Activated B cell treated with CpG ODN at 0.5 μM for 24 hours (primary cell): ENCODE results near the gene FAM180B. TPM values are rescaled to one million over a fixed set of nuclear protein-coding genes. Genes with fewer than 3 reads are reported as not detected.

Source experiments
- ATAC-seq: fragments of 200-7000 bp; cut with Tn5 transposase; one replicate; pipeline ENCODE4 v1.10.0; 2021; ENCODE audit warnings: low read depth, mild to moderate bottlenecking, moderate library complexity
- CTCF ChIA-PET: fragments of 350-600 bp; sonication (Branson Sonifier 250); formaldehyde crosslinking; loops from one replicate; lab custom pipeline; 2021; ENCODE audit warnings: antibody characterized with exemption; lab: Charles Lee
- POLR2A ChIA-PET: fragments of 350-600 bp; sonication (Branson Sonifier 250); formaldehyde crosslinking; loops from one replicate; lab custom pipeline; 2021; ENCODE audit warnings: antibody characterized with exemption; lab: Charles Lee
- DNase-seq: peaks from one replicate; pipeline ENCODE4 v3.0.0; 2022
- H3K27ac Mint-ChIP-seq: one replicate; pipeline ENCODE4 v1.8.0; 2020; ENCODE audit warnings: mixed read lengths
- H3K27me3 Mint-ChIP-seq: one replicate; pipeline ENCODE4 v1.8.0; 2021; ENCODE audit warnings: mixed read lengths
- H3K36me3 Mint-ChIP-seq: one replicate; pipeline ENCODE4 v1.8.0; 2021; ENCODE audit warnings: low read depth, mixed read lengths
- H3K4me1 Mint-ChIP-seq: one replicate; pipeline ENCODE4 v1.8.0; 2021; ENCODE audit warnings: mixed read lengths
- H3K4me3 Mint-ChIP-seq: one replicate; pipeline ENCODE4 v1.8.0; 2020; ENCODE audit warnings: mild to moderate bottlenecking, mixed read lengths
- H3K9me3 Mint-ChIP-seq: one replicate; pipeline ENCODE4 v1.8.0; 2020; ENCODE audit warnings: mixed read lengths
- intact Hi-C: fragments of 100-400 bp; cut with micrococcal nuclease; formaldehyde crosslinking; loops from one replicate; pipeline ENCODE4 v1.15.1; 2024
- total RNA-seq: library from RNA; stranded (reverse); gene quantifications from 2 replicates; pipeline ENCODE4 v1.2.3, GENCODE V29; 2022
- TF ChIP-seq, protein P1 (sequence below): fragments of 200-600 bp; IDR thresholded peaks from one replicate; pipeline ENCODE4 v1.8.0; 2022; ENCODE audit warnings: antibody characterized with exemption, mild to moderate bottlenecking

FAM180B gene
- total RNA-seq, 1 donor from 2014 or later, result 0.16 TPM

DNA sequence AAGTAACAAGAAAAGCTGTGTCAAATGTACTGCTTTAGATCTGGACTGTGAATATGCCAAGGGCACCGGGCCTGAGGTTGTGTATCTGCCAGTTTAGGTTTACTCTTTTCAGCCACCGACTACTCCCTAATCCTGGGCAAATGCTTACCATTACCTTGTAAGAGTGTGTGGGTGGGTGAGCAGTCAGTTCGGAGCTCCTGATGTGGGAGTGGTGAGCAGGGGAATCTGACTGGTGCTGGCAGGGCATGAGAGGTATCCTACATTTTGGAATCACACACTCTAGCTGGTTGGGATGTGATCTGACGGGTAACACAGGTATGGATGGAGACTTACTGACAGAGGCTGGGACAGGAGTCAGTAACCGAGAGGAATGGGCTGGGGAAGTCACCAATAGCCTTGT is 2.6 kb upstream of the FAM180B start:
- H3K27ac Mint-ChIP-seq, result no peak overlapping the region
- intact Hi-C loops, result no loop called here
- no peak for ATAC-seq
- H3K36me3 Mint-ChIP-seq, result peaks cover 51% of the 10 kb centered on the region
- peaks cover 17% of the 10 kb centered on the region for H3K4me1 Mint-ChIP-seq
- no peaks in the 10 kb centered on the region for H3K27me3 Mint-ChIP-seq
- TF ChIP-seq, protein P1, sequence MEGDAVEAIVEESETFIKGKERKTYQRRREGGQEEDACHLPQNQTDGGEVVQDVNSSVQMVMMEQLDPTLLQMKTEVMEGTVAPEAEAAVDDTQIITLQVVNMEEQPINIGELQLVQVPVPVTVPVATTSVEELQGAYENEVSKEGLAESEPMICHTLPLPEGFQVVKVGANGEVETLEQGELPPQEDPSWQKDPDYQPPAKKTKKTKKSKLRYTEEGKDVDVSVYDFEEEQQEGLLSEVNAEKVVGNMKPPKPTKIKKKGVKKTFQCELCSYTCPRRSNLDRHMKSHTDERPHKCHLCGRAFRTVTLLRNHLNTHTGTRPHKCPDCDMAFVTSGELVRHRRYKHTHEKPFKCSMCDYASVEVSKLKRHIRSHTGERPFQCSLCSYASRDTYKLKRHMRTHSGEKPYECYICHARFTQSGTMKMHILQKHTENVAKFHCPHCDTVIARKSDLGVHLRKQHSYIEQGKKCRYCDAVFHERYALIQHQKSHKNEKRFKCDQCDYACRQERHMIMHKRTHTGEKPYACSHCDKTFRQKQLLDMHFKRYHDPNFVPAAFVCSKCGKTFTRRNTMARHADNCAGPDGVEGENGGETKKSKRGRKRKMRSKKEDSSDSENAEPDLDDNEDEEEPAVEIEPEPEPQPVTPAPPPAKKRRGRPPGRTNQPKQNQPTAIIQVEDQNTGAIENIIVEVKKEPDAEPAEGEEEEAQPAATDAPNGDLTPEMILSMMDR, result no peak
- DNase-seq, result no peak
- ChIA-PET POLR2A (interaction anchor here (1.4 kb wide), 1 partner anchor 114 kb away, joined by 10 read pairs; no protein-coding TSS in a partner anchor), CTCF (no interaction called here)
- H3K9me3 Mint-ChIP-seq, result no peaks in the 10 kb centered on the region
- H3K4me3 Mint-ChIP-seq, result no peak overlapping the region

DNA sequence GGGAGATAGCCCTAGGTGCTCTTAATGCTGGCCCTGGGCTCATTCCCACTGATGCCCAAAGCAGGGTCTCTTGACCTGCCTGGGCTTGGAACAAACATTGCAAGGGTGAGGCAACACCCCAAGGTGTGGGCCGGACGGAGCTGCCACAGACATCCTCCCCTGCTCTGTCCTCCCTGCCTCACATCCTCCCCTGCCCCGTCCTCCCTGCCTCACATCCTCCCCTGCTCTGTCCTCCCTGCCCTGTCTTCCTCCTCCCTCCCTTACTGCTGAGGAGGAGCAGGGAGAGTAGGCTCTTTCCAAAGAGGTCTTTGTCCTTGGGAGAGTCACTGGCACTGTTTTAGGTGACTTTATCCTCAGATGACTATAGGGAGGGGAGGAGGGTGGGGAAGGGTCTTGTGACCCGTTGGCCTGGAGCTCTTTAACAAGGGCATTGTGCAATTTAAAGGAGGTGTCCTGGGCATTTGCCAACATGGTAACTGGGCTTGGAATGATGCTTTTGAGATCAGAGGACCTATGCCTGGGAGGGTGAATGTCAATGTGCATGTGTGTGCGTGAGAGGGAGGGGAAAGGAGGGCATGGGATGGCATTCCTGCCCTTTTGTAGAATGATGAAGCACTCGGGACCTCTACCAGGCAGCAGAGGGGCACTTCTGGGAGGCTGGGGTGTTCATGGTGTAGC is 700 bp downstream of the FAM180B start:
- DNase-seq (no peak), ATAC-seq (no peak)
- Mint-ChIP-seq H3K4me1 (peaks cover 3% of the 10 kb centered on the region), H3K9me3 (no peaks in the 10 kb centered on the region), H3K36me3 (peaks cover 30% of the 10 kb centered on the region), H3K27me3 (no peaks in the 10 kb centered on the region), H3K4me3 (no peak overlapping the region), H3K27ac (no peak overlapping the region)
- TF ChIP-seq, protein P1, result no peak
- intact Hi-C loops, result no loop called here
- POLR2A ChIA-PET, result no interaction called here
- CTCF ChIA-PET, result no interaction called here

DNA sequence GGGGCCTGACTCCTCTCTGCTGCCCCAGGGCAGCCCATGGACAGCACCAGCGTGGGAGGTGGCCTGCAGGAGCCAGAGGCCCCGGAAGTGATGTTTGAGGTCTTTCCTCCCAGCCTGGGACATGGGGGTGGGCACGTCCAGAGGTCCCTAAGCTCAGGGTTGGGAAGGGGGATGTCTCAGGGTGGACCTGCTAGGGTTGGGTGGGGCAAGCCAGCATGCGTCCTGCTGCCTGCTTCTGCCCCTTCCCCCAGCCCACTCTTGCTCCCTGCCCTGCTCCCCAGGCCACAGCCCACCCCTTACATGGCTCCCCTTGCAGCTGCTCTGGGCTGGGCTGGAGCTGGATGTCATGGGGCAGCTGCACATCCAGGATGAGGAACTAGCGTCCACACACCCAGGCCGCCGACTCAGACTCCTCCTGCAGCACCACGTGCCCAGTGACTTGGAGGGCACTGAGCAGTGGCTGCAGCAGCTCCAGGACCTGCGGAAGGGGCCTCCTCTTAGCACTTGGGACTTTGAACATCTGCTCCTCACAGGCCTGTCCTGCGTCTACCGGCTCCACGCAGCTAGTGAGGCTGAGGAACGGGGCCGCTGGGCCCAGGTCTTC is 1.3 kb downstream of the FAM180B start:
- intact Hi-C loops, result no loop called here
- Mint-ChIP-seq H3K4me3 (no peak overlapping the region), H3K9me3 (no peaks in the 10 kb centered on the region), H3K27me3 (peaks cover 6% of the 10 kb centered on the region), H3K36me3 (peaks cover 24% of the 10 kb centered on the region), H3K4me1 (peaks cover 6% of the 10 kb centered on the region), H3K27ac (no peak overlapping the region)
- TF ChIP-seq, protein P1, result no peak
- CTCF ChIA-PET, result no interaction called here
- POLR2A ChIA-PET, result no interaction called here
- ATAC-seq (no peak), DNase-seq (no peak)

DNA sequence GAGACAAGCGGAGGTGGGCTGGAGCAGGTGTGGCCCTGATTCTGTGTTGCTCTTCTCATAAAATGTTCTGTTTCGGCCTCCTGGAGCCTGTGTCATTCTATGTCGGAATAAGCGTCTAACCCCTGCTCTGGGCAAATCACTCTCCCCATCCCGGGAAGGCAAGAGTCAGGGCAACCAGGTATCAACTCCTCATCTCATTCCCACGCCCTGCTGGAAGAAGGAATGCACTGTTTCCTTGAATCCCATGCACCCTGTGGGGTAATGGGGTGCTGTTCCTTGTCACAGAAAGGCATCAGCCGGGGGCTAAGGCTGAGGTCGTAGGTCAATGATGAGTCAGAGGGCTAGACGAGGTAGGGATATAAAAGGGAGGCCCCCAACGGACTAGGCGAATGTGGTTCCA is 2.6 kb downstream of the FAM180B start:
- POLR2A ChIA-PET, result no interaction called here
- intact Hi-C loops, result no loop called here

DNA sequence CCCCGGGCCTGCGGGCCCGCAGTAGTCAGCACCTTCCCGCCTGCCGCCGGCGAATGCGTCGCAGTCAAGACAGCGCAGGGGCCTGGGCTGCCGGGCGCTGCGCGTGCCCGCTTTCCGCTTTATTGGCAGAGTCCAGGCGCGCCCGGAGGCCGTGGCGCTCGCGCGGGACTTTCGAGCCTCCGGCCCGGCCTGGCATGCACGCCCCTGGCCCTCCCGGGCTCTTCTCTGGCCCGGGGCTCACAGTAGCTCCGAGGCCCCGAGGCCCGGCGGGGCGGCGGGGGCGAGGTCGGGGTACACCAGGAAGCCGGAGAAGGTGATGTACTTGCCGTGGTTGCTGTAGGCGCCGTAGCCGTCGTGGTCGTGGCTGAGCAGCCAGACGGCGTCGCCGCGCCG is 3.1 kb downstream of the FAM180B start:
- H3K4me3 Mint-ChIP-seq, result no peak overlapping the region
- H3K27me3 Mint-ChIP-seq, result peaks cover 19% of the 10 kb centered on the region
- H3K4me1 Mint-ChIP-seq, result peaks cover 17% of the 10 kb centered on the region
- TF ChIP-seq, protein P1, result no peak
- peaks cover 6% of the 10 kb centered on the region for H3K36me3 Mint-ChIP-seq
- H3K9me3 Mint-ChIP-seq, result no peaks in the 10 kb centered on the region
- POLR2A ChIA-PET, result no interaction called here
- intact Hi-C loops, result no loop called here
- no peak overlapping the region for H3K27ac Mint-ChIP-seq
- DNase-seq (no peak), ATAC-seq (no peak)
- CTCF ChIA-PET, result no interaction called here

More for the DNA sequence above, 2.6 kb downstream of the FAM180B start:
- TF ChIP-seq, protein P1, result no peak
- CTCF ChIA-PET, result no interaction called here
- Mint-ChIP-seq H3K36me3 (peaks cover 11% of the 10 kb centered on the region), H3K4me1 (peaks cover 15% of the 10 kb centered on the region), H3K9me3 (no peaks in the 10 kb centered on the region), H3K27ac (no peak overlapping the region), H3K27me3 (peaks cover 16% of the 10 kb centered on the region), H3K4me3 (no peak overlapping the region)
- ATAC-seq (no peak), DNase-seq (no peak)
